C4-2B (cell line): ENCODE results near the gene APBB3.
"Not testable (repeated sequence)": the region's sequence is repeated elsewhere in the genome, so short reads cannot be mapped to it uniquely, and the experiment has no call there.

Source experiments
- H3K27ac ChIP-seq: fragments of 450-650 bp; 2 replicates; pipeline ENCODE4 v1.5.1; 2017
- CTCF ChIP-seq: fragments of 450-650 bp; conservative IDR thresholded peaks from 2 replicates; pipeline ENCODE4 v1.5.1; 2017; ENCODE audit warnings: mild to moderate bottlenecking
- ZFX ChIP-seq: fragments of 450-650 bp; IDR thresholded peaks from 2 replicates; pipeline ENCODE4 v1.6.1; 2017

Gene APBB3

GRCh38 chr5:140564196-140565023 is at the start of gene APBB3, which contains the start of gene SLC35A4:
TSS of gene APBB3 (minus strand) at chr5:140564598. CDS start at chr5:140564245, 353 bp downstream.
TSS of gene SLC35A4 (plus strand) at chr5:140564828. CDS start at chr5:140567170, 2,342 bp downstream.
- peak within 1 kb of the TSS; percentile 97 for H3K27ac ChIP-seq

GRCh38 chr5:140611020-140611521 is 46.7 kb upstream of the APBB3 start:
- no peak overlapping the region for H3K27ac ChIP-seq
- TF ChIP-seq ZFX: no peak

More at GRCh38 chr5:140564196-140565023, at the start of gene APBB3, which contains the start of gene SLC35A4:
- TF ChIP-seq CTCF (no peak), ZFX (no peak)

- no peak overlapping the region for H3K27ac ChIP-seq
- TF ChIP-seq ZFX: no peak
- no peak for TF ChIP-seq CTCF
Measured at GRCh38 chr5:140609126-140609525, 44.7 kb upstream of the APBB3 start.

- no peak overlapping the region for H3K27ac ChIP-seq
- TF ChIP-seq ZFX: no peak
- no peak for TF ChIP-seq CTCF
Measured at GRCh38 chr5:140608722-140609121, 44.3 kb upstream of the APBB3 start.

GRCh38 chr5:140607031-140607430 is 42.6 kb upstream of the APBB3 start:
- TF ChIP-seq CTCF (no peak), ZFX (no peak)
- H3K27ac ChIP-seq: no peak overlapping the region

GRCh38 chr5:140605879-140606278 is 41.5 kb upstream of the APBB3 start:
- TF ChIP-seq CTCF: no peak
- TF ChIP-seq ZFX: no peak
- H3K27ac ChIP-seq: no peak overlapping the region

GRCh38 chr5:140603734-140604133 is 39.3 kb upstream of the APBB3 start:
- TF ChIP-seq ZFX: no peak
- TF ChIP-seq CTCF: no peak
- H3K27ac ChIP-seq: no peak overlapping the region

- H3K27ac ChIP-seq: not testable (repeated sequence)
Measured at GRCh38 chr5:140603446-140603698, 39.0 kb upstream of the APBB3 start.
